Duodenal mucosa (tissue), 2 donors: Measurements from ENCODE around the gene CEP72.
"Not testable (repeated sequence)": the region's sequence is repeated elsewhere in the genome, so short reads cannot be mapped to it uniquely, and the experiment has no call there.

ENCODE experiments used
- H3K27ac ChIP-seq: one replicate; pipeline ENCODE4 v1.7.0; 2013; ENCODE audit warnings: low read depth, low read length
- H3K27me3 ChIP-seq, 2 donors: one replicate each; pipeline ENCODE4 v1.7.0; 2013; ENCODE audit warnings: low read length in 2 of 2, control low read depth in 1 of 2; ENCODE audit not compliant: insufficient read depth in 2 of 2, control insufficient read depth in 1 of 2
- H3K36me3 ChIP-seq, 2 donors: one replicate each; pipeline ENCODE4 v1.7.0; 2013; ENCODE audit warnings: low read length in 2 of 2, control low read depth in 1 of 2; ENCODE audit not compliant: insufficient read depth in 2 of 2, control insufficient read depth in 1 of 2
- H3K4me1 ChIP-seq, 2 donors: one replicate each; pipeline ENCODE4 v1.7.0; 2013; ENCODE audit warnings: low read length in 2 of 2, control low read depth in 1 of 2; ENCODE audit not compliant: insufficient read depth in 2 of 2, control insufficient read depth in 1 of 2
- H3K4me3 ChIP-seq, 2 donors: one replicate each; pipeline ENCODE4 v1.7.0; 2013; ENCODE audit warnings: low read length in 2 of 2, low read depth in 1 of 2
- H3K9ac ChIP-seq, 2 donors: one replicate each; pipeline ENCODE4 v1.7.0; 2013; ENCODE audit warnings: low read length in 2 of 2, low read depth in 1 of 2
- H3K9me3 ChIP-seq, 2 donors: one replicate each; pipeline ENCODE4 v1.7.0; 2013; ENCODE audit warnings: low read length in 2 of 2, control low read depth in 1 of 2; ENCODE audit not compliant: control insufficient read depth in 1 of 2

Gene CEP72

GRCh38 chr5:570886-571285, 41.3 kb upstream of the CEP72 start:
- H3K9ac ChIP-seq, result no peak overlapping the region
- H3K4me1 ChIP-seq, result no peaks in the 10 kb centered on the region
- peaks cover 3 to 4% of the 10 kb centered on the region in 2 donors for H3K9me3 ChIP-seq
- H3K27me3 ChIP-seq, result peaks cover 0 to 6% of the 10 kb centered on the region in 2 donors
- H3K36me3 ChIP-seq, result no peaks in the 10 kb centered on the region
- no peak overlapping the region for H3K4me3 ChIP-seq
- no peak overlapping the region for H3K27ac ChIP-seq

DNA sequence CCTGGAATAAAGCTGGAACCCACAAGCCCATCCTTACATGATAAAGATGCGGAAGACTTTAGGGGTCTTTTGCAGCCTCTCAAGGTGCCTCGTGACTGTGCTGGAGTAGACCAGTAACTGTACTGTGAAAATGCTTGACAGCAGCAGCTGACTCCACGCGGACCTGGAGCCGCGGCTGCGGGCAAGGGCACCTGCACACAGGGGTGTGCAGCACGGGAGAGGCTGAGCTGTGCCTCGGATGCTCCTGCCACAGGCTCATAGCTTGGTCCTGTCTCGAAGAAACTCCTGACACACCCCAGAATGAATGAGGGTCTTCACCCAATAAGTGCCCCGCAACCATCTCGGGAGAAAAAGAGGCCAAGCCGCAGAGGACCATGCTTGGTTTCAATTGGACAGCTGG, 40.3 kb upstream of the CEP72 start:
- H3K27ac ChIP-seq, result no peak overlapping the region
- peaks cover 4 to 7% of the 10 kb centered on the region in 2 donors for H3K9me3 ChIP-seq
- H3K27me3 ChIP-seq, result peaks cover 0 to 5% of the 10 kb centered on the region in 2 donors
- no peak overlapping the region for H3K4me3 ChIP-seq
- no peaks in the 10 kb centered on the region for H3K36me3 ChIP-seq
- H3K4me1 ChIP-seq, result no peaks in the 10 kb centered on the region
- H3K9ac ChIP-seq, result no peak overlapping the region

GRCh38 chr5:572398-573019, 39.6 kb upstream of the CEP72 start:
- Histone ChIP-seq H3K27me3 (peaks cover 0 to 2% of the 10 kb centered on the region in 2 donors), H3K9me3 (peaks cover 4 to 7% of the 10 kb centered on the region in 2 donors), H3K4me3 (no peak overlapping the region), H3K4me1 (no peaks in the 10 kb centered on the region), H3K9ac (no peak overlapping the region), H3K36me3 (no peaks in the 10 kb centered on the region), H3K27ac (no peak overlapping the region)

DNA sequence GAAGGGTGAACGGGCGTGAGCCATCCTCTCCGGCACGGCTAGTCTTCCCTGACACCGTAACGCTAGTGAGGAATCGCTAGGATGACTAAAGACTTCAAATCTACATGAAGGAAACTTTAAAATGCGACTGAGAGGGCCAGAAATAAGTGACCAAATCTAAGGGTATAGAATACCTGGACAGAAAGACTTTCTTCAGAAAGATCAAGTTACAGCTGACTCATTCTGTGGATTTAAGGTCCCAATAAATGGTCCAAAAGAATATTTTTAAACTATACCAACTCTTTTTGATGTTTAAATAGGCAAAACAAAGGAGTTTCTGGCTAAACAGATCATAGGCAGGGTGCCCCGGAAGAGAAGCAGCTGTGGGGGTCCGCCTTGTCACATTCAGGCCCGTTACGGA, 38.9 kb upstream of the CEP72 start:
- H3K9me3 ChIP-seq, result peaks cover 4 to 7% of the 10 kb centered on the region in 2 donors
- H3K27me3 ChIP-seq, result no peaks in the 10 kb centered on the region
- H3K4me3 ChIP-seq, result no peak overlapping the region
- no peaks in the 10 kb centered on the region for H3K4me1 ChIP-seq
- no peaks in the 10 kb centered on the region for H3K36me3 ChIP-seq
- no peak overlapping the region for H3K9ac ChIP-seq
- H3K27ac ChIP-seq, result no peak overlapping the region

DNA sequence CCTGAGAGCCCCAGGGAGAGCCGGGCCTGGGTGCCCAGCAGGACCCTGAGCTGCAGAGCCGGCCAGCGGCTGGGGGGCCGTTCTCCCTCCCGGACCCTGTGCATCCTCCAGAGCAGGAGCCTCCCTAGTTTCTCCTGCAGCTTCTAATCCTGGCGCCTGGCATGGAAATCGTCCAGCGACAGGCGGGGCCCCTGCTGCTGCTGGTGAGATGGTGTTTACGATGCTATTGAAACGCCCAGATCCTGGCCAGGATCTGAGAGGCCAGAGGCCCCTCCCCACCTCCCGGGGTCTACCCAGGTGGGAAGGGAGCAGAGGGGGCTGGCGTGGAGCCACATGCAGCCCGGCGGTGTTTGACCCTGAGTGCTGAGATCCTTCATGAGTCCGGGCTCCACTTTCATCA, 38.2 kb upstream of the CEP72 start:
- Histone ChIP-seq H3K27me3 (peaks cover 0 to under 1% of the 10 kb centered on the region in 2 donors), H3K36me3 (no peaks in the 10 kb centered on the region)

GRCh38 chr5:574906-575305, 37.2 kb upstream of the CEP72 start:
- Histone ChIP-seq H3K36me3 (no peaks in the 10 kb centered on the region), H3K4me3 (no peak overlapping the region), H3K27me3 (peaks cover 0 to 6% of the 10 kb centered on the region in 2 donors), H3K9me3 (peaks cover 4 to 7% of the 10 kb centered on the region in 2 donors), H3K27ac (no peak overlapping the region), H3K4me1 (no peaks in the 10 kb centered on the region), H3K9ac (no peak overlapping the region)

More for the DNA sequence above, 38.2 kb upstream of the CEP72 start:
- Histone ChIP-seq H3K27ac (no peak overlapping the region), H3K9ac (no peak overlapping the region), H3K4me3 (no peak overlapping the region), H3K9me3 (peaks cover 4 to 7% of the 10 kb centered on the region in 2 donors), H3K4me1 (no peaks in the 10 kb centered on the region)

DNA sequence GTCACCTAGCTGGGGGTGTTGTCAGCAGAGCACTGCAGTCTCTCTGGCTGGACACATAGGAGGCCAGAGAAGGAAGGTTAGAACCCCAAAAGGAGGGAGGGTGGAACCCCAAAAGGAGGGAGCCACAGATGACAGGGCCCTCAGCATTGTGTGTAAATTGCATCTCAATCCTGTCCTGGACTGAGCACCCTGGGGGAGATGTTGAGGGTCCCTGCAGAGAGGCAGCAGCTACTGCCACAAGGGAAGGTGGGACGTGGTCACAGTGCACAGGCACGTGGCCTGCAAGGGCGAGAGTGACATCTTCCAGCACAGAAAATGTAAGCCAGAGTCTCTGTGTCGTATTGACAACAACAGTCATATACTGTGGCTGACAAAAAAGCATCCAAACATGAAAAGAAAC, 36.5 kb upstream of the CEP72 start:
- peaks cover 0 to 6% of the 10 kb centered on the region in 2 donors for H3K27me3 ChIP-seq
- H3K4me1 ChIP-seq, result no peaks in the 10 kb centered on the region
- no peaks in the 10 kb centered on the region for H3K36me3 ChIP-seq
- no peak overlapping the region for H3K27ac ChIP-seq
- H3K9ac ChIP-seq, result no peak overlapping the region
- no peak overlapping the region for H3K4me3 ChIP-seq
- H3K9me3 ChIP-seq, result peaks cover 4 to 7% of the 10 kb centered on the region in 2 donors

DNA sequence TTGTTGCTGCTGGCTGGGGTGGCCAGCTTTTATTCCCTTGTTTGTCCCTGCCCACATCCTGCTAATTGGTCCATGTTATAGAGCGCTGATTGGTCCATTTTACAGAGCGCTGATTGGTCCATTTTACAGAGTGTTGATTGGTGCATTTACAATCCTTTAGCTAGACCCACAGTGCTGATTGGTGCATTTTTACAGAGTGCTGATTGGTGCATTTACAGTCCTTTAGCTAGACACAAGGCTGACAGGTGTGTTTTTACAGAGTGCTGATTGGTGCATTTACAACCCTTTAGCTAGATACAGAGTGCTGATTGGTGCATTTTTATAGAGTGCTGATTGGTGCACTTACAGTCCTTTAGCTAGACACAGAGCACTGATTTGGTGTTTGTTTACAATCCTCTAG, 34.9 kb upstream of the CEP72 start:
- H3K4me3 ChIP-seq, H3K27me3 ChIP-seq: not testable (repeated sequence)

GRCh38 chr5:577800-578199, 34.3 kb upstream of the CEP72 start:
- Histone ChIP-seq H3K4me1 (no peaks in the 10 kb centered on the region), H3K9me3 (peaks cover 4 to 7% of the 10 kb centered on the region in 2 donors), H3K27ac (no peak overlapping the region), H3K27me3 (peaks cover 0 to 12% of the 10 kb centered on the region in 2 donors), H3K36me3 (no peaks in the 10 kb centered on the region), H3K9ac (no peak overlapping the region), H3K4me3 (no peak overlapping the region)

More for the DNA sequence above, 34.9 kb upstream of the CEP72 start:
- not testable (repeated sequence) for H3K4me1 ChIP-seq, H3K36me3 ChIP-seq, H3K27ac ChIP-seq, H3K9me3 ChIP-seq, H3K9ac ChIP-seq

GRCh38 chr5:579211-579610, 32.9 kb upstream of the CEP72 start:
- Histone ChIP-seq H3K4me1 (no peaks in the 10 kb centered on the region), H3K9ac (no peak overlapping the region), H3K27ac (no peak overlapping the region), H3K9me3 (peaks cover 4 to 7% of the 10 kb centered on the region in 2 donors), H3K27me3 (peaks cover 0 to 12% of the 10 kb centered on the region in 2 donors), H3K4me3 (no peak overlapping the region), H3K36me3 (no peaks in the 10 kb centered on the region)
